ENCODE data around the gene SDK1.

DNA sequence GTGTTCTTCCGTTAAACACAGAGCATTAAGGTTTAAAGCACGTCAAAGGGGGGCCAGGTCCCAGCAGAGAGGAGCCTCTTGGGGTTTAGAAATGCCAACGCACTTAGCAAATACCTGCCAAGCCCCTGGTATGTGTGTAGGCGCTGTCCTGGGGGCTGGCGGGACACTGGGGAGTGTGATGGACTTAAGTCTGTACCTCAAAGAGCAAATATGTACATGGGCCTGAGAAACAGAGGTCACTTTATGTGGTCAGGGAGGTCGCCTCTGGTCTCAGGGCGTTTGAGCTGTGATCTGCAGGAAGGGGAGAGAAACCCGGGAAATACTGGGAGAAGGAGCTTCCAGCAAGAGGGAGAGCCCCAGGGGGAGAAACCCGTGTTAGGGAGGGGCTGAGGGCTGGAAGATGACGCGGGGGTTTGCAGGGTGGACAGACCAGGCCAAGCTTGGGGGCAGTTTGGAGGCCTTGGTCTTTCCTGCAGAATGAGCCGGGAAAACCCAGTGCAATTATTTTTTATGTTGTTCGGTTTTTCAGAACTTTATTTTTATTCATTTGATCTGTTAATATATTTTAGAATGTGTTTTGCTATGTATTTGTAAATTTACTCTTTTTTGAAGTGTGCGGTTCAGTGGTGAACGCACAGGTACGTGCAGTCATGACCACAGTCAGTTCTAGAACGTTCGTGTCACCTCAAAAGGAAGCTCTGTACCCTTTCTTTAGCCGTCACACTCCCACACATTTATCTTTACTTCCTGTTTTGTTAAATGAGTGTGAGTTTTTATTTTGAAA lies 939.7 kb downstream of the SDK1 start:
- TF ChIP-seq, protein P1, sequence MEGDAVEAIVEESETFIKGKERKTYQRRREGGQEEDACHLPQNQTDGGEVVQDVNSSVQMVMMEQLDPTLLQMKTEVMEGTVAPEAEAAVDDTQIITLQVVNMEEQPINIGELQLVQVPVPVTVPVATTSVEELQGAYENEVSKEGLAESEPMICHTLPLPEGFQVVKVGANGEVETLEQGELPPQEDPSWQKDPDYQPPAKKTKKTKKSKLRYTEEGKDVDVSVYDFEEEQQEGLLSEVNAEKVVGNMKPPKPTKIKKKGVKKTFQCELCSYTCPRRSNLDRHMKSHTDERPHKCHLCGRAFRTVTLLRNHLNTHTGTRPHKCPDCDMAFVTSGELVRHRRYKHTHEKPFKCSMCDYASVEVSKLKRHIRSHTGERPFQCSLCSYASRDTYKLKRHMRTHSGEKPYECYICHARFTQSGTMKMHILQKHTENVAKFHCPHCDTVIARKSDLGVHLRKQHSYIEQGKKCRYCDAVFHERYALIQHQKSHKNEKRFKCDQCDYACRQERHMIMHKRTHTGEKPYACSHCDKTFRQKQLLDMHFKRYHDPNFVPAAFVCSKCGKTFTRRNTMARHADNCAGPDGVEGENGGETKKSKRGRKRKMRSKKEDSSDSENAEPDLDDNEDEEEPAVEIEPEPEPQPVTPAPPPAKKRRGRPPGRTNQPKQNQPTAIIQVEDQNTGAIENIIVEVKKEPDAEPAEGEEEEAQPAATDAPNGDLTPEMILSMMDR (IDR thresholded peaks at IDR 0.05): no peak
- no peak for TF ChIP-seq POLR2A (IDR thresholded peaks at IDR 0.05)
